ENCODE results near the gene CLMP.

CLMP gene

DNA sequence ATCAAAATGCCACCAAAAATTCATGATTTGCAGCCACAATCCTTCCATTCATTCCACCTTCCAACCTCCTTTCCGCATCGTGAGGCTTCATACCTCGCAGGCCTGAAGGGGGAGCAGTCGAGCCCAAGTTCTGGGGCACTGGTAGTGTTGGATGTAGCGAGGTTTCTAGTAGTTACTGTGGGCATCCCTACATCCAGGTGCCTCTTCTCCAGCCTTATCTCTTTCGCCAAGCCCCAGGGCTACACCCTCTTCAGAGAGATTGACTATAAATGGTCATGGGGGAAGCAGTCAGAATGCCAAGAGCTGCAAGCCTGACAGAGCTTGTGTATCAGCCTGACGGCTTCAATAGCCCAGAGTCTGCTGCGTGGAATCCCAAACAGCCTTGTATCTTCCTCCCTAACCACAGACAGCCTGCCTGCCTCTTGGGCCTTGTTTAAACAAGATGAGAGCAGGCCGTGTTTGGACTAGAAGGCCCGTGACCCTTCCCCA, 28.9 kb downstream of the CLMP start:
- Histone ChIP-seq H3K27me3 (ENCODE audit: insufficient read depth, low read length) (no peaks in the 10 kb centered on the region), H3K4me2 (ENCODE audit: low read length) (no peak overlapping the region), H3K4me1 (ENCODE audit: insufficient read depth, low read length, severe bottlenecking) (no peaks in the 10 kb centered on the region), H3K27ac (ENCODE audit: low read depth, low read length, poor library complexity, severe bottlenecking) (no peak overlapping the region), H3K36me3 (ENCODE audit: insufficient read depth, low read length) (no peaks in the 10 kb centered on the region), H3K9ac (ENCODE audit: low read length) (no peak overlapping the region), H3K79me2 (ENCODE audit: insufficient read depth, low read length) (no peaks in the 10 kb centered on the region), H3K9me3 (ENCODE audit: low read length) (no peaks in the 10 kb centered on the region), H4K20me1 (ENCODE audit: insufficient read depth, low read length) (no peaks in the 10 kb centered on the region), H2AFZ (ENCODE audit: low read length) (no peak overlapping the region), H3K4me3 (ENCODE audit: low read depth, low read length, poor library complexity, severe bottlenecking) (no peak overlapping the region), H3F3A (ENCODE audit: insufficient read depth, low read length) (no peaks in the 10 kb centered on the region), H3K9me2 (ENCODE audit: low read depth, low read length) (no peaks in the 10 kb centered on the region)
- TF ChIP-seq, protein P1, sequence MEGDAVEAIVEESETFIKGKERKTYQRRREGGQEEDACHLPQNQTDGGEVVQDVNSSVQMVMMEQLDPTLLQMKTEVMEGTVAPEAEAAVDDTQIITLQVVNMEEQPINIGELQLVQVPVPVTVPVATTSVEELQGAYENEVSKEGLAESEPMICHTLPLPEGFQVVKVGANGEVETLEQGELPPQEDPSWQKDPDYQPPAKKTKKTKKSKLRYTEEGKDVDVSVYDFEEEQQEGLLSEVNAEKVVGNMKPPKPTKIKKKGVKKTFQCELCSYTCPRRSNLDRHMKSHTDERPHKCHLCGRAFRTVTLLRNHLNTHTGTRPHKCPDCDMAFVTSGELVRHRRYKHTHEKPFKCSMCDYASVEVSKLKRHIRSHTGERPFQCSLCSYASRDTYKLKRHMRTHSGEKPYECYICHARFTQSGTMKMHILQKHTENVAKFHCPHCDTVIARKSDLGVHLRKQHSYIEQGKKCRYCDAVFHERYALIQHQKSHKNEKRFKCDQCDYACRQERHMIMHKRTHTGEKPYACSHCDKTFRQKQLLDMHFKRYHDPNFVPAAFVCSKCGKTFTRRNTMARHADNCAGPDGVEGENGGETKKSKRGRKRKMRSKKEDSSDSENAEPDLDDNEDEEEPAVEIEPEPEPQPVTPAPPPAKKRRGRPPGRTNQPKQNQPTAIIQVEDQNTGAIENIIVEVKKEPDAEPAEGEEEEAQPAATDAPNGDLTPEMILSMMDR (IDR thresholded peaks at IDR 0.05; ENCODE audit: low read length), result peak; percentile 39; the same call in 1 of the 2 replicates
- TF ChIP-seq EZH2 (IDR thresholded peaks at IDR 0.05; ENCODE audit: borderline replicate concordance, low read length), result no peak

DNA sequence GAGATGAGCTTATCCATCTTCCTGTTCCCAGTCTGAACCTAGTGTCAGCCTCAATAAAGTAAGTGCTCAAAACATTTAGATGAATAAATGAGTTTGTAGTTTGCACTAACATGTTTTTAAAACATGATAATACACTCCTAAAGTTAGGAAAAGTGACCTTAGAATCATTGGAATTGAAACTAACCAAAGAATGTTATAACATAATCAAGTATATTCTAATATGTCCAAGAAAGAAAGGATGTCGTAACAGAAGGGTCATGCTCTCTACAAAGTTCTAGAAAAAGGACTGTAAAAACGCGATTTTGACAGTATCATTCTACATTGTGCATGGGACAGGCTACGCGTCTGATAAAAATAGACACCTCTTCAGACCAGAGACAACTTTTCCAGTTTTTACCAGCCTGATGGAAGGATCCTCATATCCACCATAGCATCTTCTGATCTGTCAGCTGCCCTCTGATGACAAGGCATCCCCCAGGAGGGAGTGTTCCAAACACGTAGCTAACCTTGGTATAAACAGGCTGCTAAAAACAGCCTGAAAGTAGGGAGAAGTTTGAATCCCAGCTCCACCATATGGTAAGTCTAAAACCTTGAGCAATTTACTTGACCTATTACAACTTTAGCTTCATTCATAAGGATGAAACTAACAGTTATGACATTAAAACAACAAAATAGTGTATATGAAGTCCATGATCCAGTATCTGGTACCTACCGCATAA, 30.2 kb downstream of the CLMP start:
- no peak overlapping the region for H3K9ac ChIP-seq (ENCODE audit: low read length)
- H3K27ac ChIP-seq (ENCODE audit: low read depth, low read length, poor library complexity, severe bottlenecking), result no peak overlapping the region
- no peaks in the 10 kb centered on the region for H3K27me3 ChIP-seq (ENCODE audit: insufficient read depth, low read length)
- no peak overlapping the region for H2AFZ ChIP-seq (ENCODE audit: low read length)
- H3K4me3 ChIP-seq (ENCODE audit: low read depth, low read length, poor library complexity, severe bottlenecking), result no peak overlapping the region
- no peaks in the 10 kb centered on the region for H3K79me2 ChIP-seq (ENCODE audit: insufficient read depth, low read length)
- no peak for TF ChIP-seq EZH2 (IDR thresholded peaks at IDR 0.05; ENCODE audit: borderline replicate concordance, low read length)
- no peaks in the 10 kb centered on the region for H3K9me2 ChIP-seq (ENCODE audit: low read depth, low read length)
- H3K36me3 ChIP-seq (ENCODE audit: insufficient read depth, low read length), result no peaks in the 10 kb centered on the region
- no peaks in the 10 kb centered on the region for H3K4me1 ChIP-seq (ENCODE audit: insufficient read depth, low read length, severe bottlenecking)
- no peaks in the 10 kb centered on the region for H3F3A ChIP-seq (ENCODE audit: insufficient read depth, low read length)
- no peak overlapping the region for H3K4me2 ChIP-seq (ENCODE audit: low read length)
- no peaks in the 10 kb centered on the region for H4K20me1 ChIP-seq (ENCODE audit: insufficient read depth, low read length)
- H3K9me3 ChIP-seq (ENCODE audit: low read length), result no peaks in the 10 kb centered on the region

DNA sequence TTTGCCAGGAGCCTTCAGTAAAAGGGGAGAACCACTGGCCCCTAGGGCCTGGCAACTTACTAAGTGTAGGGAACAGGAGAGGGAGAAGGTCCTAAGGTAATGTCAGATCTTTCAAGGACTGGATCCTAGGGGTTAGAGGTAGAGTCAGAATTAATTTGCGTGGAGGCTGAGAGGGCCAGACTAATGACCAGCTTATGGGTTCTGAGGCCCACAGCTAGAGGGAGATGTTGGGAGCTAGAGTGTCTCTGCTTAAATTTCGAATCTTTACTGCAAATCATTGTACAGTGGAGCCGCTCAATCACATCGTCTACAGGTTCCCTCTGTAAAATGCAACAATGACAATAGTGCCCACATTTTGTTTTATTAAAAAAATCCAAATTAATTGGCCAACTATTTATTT, 31.4 kb downstream of the CLMP start:
- no peaks in the 10 kb centered on the region for H3K27me3 ChIP-seq (ENCODE audit: insufficient read depth, low read length)
- no peak for TF ChIP-seq EZH2 (IDR thresholded peaks at IDR 0.05; ENCODE audit: borderline replicate concordance, low read length)
- TF ChIP-seq, protein P1 (IDR thresholded peaks at IDR 0.05; ENCODE audit: low read length), result no peak
- no peaks in the 10 kb centered on the region for H3F3A ChIP-seq (ENCODE audit: insufficient read depth, low read length)
- H3K36me3 ChIP-seq (ENCODE audit: insufficient read depth, low read length), result no peaks in the 10 kb centered on the region
- H3K4me2 ChIP-seq (ENCODE audit: low read length), result no peak overlapping the region
- H2AFZ ChIP-seq (ENCODE audit: low read length), result no peak overlapping the region
- no peak overlapping the region for H3K4me3 ChIP-seq (ENCODE audit: low read depth, low read length, poor library complexity, severe bottlenecking)
- H3K27ac ChIP-seq (ENCODE audit: low read depth, low read length, poor library complexity, severe bottlenecking), result no peak overlapping the region
- no peaks in the 10 kb centered on the region for H3K9me2 ChIP-seq (ENCODE audit: low read depth, low read length)
- H3K9ac ChIP-seq (ENCODE audit: low read length), result no peak overlapping the region
- no peaks in the 10 kb centered on the region for H3K79me2 ChIP-seq (ENCODE audit: insufficient read depth, low read length)
- H3K9me3 ChIP-seq (ENCODE audit: low read length), result no peaks in the 10 kb centered on the region
- H4K20me1 ChIP-seq (ENCODE audit: insufficient read depth, low read length), result no peaks in the 10 kb centered on the region
- no peaks in the 10 kb centered on the region for H3K4me1 ChIP-seq (ENCODE audit: insufficient read depth, low read length, severe bottlenecking)
